IPS-15b (cell line): ENCODE data around the gene ZBTB21.
"Not testable (repeated sequence)": the region's sequence is repeated elsewhere in the genome, so short reads cannot be mapped to it uniquely, and the experiment has no call there.

Experiments used
- H3K27me3 ChIP-seq: one replicate; pipeline ENCODE4 v1.6.1; 2013; ENCODE audit warnings: low read length; ENCODE audit not compliant: control insufficient read depth, insufficient read depth
- H3K36me3 ChIP-seq: one replicate; pipeline ENCODE4 v1.6.1; 2013; ENCODE audit warnings: low read length; ENCODE audit not compliant: control insufficient read depth, insufficient read depth
- H3K4me1 ChIP-seq: one replicate; pipeline ENCODE4 v1.6.1; 2013; ENCODE audit warnings: mild to moderate bottlenecking, low read length; ENCODE audit not compliant: control insufficient read depth, insufficient read depth
- H3K4me3 ChIP-seq: one replicate; pipeline ENCODE4 v1.5.1; 2013; ENCODE audit warnings: low read depth, low read length
- H3K9ac ChIP-seq: one replicate; pipeline ENCODE4 v1.6.1; 2013; ENCODE audit warnings: low read depth, mild to moderate bottlenecking, low read length
- H3K9me3 ChIP-seq: one replicate; pipeline ENCODE4 v1.6.1; 2013; ENCODE audit warnings: mild to moderate bottlenecking, low read length; ENCODE audit not compliant: control insufficient read depth, insufficient read depth

The ZBTB21 gene

GRCh38 chr21:41961282-41961701 is 48.9 kb downstream of the ZBTB21 start:
- Histone ChIP-seq H3K4me1 (no peaks in the 10 kb centered on the region), H3K4me3 (no peak overlapping the region), H3K27me3 (no peaks in the 10 kb centered on the region), H3K9me3 (no peaks in the 10 kb centered on the region), H3K9ac (no peak overlapping the region), H3K36me3 (no peaks in the 10 kb centered on the region)

GRCh38 chr21:41960386-41960785 is 49.8 kb downstream of the ZBTB21 start:
- no peaks in the 10 kb centered on the region for H3K36me3 ChIP-seq
- H3K9me3 ChIP-seq = no peaks in the 10 kb centered on the region
- H3K27me3 ChIP-seq = no peaks in the 10 kb centered on the region
- H3K4me1 ChIP-seq = no peaks in the 10 kb centered on the region
- H3K4me3 ChIP-seq = no peak overlapping the region
- H3K9ac ChIP-seq = no peak overlapping the region

GRCh38 chr21:41959697-41960096 is 50.5 kb downstream of the ZBTB21 start:
- H3K9me3 ChIP-seq, H3K36me3 ChIP-seq, H3K27me3 ChIP-seq, H3K9ac ChIP-seq, H3K4me1 ChIP-seq, H3K4me3 ChIP-seq: not testable (repeated sequence)

- H3K4me3 ChIP-seq = no peak overlapping the region
- H3K36me3 ChIP-seq = no peaks in the 10 kb centered on the region
- H3K9me3 ChIP-seq = no peaks in the 10 kb centered on the region
- H3K27me3 ChIP-seq = no peaks in the 10 kb centered on the region
- no peak overlapping the region for H3K9ac ChIP-seq
- H3K4me1 ChIP-seq = no peaks in the 10 kb centered on the region
These were observed 51.1 kb downstream of the ZBTB21 start for GRCh38 chr21:41958886-41959563.

GRCh38 chr21:41957991-41958766 is 52.0 kb downstream of the ZBTB21 start:
- no peak overlapping the region for H3K4me3 ChIP-seq
- no peaks in the 10 kb centered on the region for H3K27me3 ChIP-seq
- H3K4me1 ChIP-seq = no peaks in the 10 kb centered on the region
- no peaks in the 10 kb centered on the region for H3K9me3 ChIP-seq
- H3K36me3 ChIP-seq = no peaks in the 10 kb centered on the region
- no peak overlapping the region for H3K9ac ChIP-seq

- no peak overlapping the region for H3K4me3 ChIP-seq
- H3K9me3 ChIP-seq = no peaks in the 10 kb centered on the region
- H3K4me1 ChIP-seq = no peaks in the 10 kb centered on the region
- no peak overlapping the region for H3K9ac ChIP-seq
- peaks cover 8% of the 10 kb centered on the region for H3K27me3 ChIP-seq
- no peaks in the 10 kb centered on the region for H3K36me3 ChIP-seq
These were observed 53.0 kb downstream of the ZBTB21 start for GRCh38 chr21:41956926-41957729.

GRCh38 chr21:41955516-41955915 is 54.6 kb downstream of the ZBTB21 start:
- H3K27me3 ChIP-seq = peaks cover 12% of the 10 kb centered on the region

GRCh38 chr21:41954654-41955499 is 55.3 kb downstream of the ZBTB21 start:
- Histone ChIP-seq H3K4me1 (peaks cover 15% of the 10 kb centered on the region), H3K9ac (no peak overlapping the region), H3K9me3 (no peaks in the 10 kb centered on the region), H3K27me3 (peaks cover 12% of the 10 kb centered on the region), H3K36me3 (no peaks in the 10 kb centered on the region), H3K4me3 (no peak overlapping the region)

More at GRCh38 chr21:41955516-41955915, 54.6 kb downstream of the ZBTB21 start:
- Histone ChIP-seq H3K9ac (no peak overlapping the region), H3K36me3 (no peaks in the 10 kb centered on the region), H3K4me1 (peaks cover 12% of the 10 kb centered on the region), H3K9me3 (no peaks in the 10 kb centered on the region), H3K4me3 (no peak overlapping the region)

GRCh38 chr21:41953831-41954653 is 56.1 kb downstream of the ZBTB21 start, which contains the start of gene C2CD2:
C2CD2 (minus strand) TSS chr21:41954018; CDS start chr21:41953648, 370 bp downstream.
- Histone ChIP-seq H3K9me3 (no peaks in the 10 kb centered on the region), H3K4me1 (peaks cover 15% of the 10 kb centered on the region), H3K36me3 (no peaks in the 10 kb centered on the region), H3K9ac (no peak within 1 kb of the TSS), H3K27me3 (peaks cover 12% of the 10 kb centered on the region), H3K4me3 (peak within 1 kb of the TSS; percentile 47)

- peak overlapping the region; percentile 47 for H3K4me3 ChIP-seq
- no peaks in the 10 kb centered on the region for H3K36me3 ChIP-seq
- H3K9me3 ChIP-seq = no peaks in the 10 kb centered on the region
- peaks cover 12% of the 10 kb centered on the region for H3K27me3 ChIP-seq
- H3K9ac ChIP-seq = no peak overlapping the region
- H3K4me1 ChIP-seq = peaks cover 15% of the 10 kb centered on the region
These were observed 56.8 kb downstream of the ZBTB21 start for GRCh38 chr21:41953249-41953830.
